ENCODE results near the gene DACT2.
"Not testable (repeated sequence)": the region's sequence is repeated elsewhere in the genome, so short reads cannot be mapped to it uniquely, and the experiment has no call there.

Gene DACT2

GRCh38 chr6:168320634-168321033 is 1.1 kb upstream of the DACT2 start:
- TF ChIP-seq CTCF (IDR thresholded peaks at IDR 0.05; ENCODE audit: low read depth, low read length) = no peak
- DNase-seq (ENCODE audit: extremely low read depth, low read depth) = no peak

DNA sequence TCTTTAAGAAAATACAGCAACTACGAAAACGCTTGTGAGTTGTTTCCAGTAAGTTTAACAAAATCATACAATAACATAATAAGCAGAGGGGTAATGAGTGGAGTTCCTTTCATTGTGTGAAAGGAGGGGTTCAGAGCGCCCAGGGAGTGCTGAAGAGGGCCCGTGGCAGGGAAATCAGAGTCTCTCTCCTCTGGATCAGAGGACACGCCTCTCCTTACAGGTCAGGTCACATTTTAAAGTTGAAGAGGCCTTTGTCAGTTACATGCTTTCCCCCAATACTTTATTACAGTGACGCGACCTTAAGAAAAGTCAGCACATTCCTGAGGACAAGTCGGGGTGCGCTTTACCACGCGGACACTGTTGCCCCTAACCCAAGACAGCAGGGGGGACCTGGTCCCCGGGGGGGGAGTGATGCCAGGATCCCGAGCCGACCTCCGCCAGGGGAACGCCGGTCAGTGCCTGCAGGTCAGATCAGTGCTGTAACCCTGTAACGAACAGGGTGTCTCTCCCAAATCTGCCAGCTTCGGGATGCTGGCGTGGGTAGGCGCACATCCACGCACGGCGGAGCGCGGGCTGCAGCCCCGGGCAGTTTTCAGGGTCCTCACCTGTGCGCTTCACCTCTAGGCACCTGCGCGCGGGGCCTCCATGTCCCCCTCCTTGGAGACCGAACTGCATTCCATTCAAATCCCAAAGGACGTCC is 848 bp downstream of the DACT2 start:
- DNase-seq (ENCODE audit: extremely low read depth, low read depth) = no peak
- no peak for TF ChIP-seq CTCF (IDR thresholded peaks at IDR 0.05; ENCODE audit: low read depth, low read length)

GRCh38 chr6:168318090-168318489 is 1.5 kb downstream of the DACT2 start:
- no peak for DNase-seq (ENCODE audit: extremely low read depth, low read depth)
- no peak for TF ChIP-seq CTCF (IDR thresholded peaks at IDR 0.05; ENCODE audit: low read depth, low read length)

DNA sequence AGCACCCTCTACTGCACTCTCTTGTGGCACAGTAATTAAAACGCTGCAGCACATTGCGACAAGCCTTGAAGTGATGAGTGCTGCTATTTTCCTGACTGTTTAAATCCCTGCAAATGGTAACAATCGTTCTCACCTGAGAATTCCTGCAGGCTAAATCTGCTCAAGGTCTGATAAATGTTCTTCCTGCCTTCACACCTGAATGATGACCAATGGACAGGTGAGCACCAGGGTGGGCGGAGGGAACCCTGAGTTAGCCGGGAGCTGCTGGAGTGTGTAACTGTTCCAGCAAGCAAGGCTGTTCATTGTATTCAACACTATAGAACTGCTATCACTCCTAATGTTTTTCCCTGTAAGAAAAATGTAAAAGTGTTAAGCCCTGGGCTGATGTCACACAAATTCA is 4.0 kb downstream of the DACT2 start:
- no peak for TF ChIP-seq CTCF (IDR thresholded peaks at IDR 0.05; ENCODE audit: low read depth, low read length)
- no peak for DNase-seq (ENCODE audit: extremely low read depth, low read depth)

GRCh38 chr6:168314948-168315347 is 4.6 kb downstream of the DACT2 start:
- no peak for DNase-seq (ENCODE audit: extremely low read depth, low read depth)
- TF ChIP-seq CTCF (IDR thresholded peaks at IDR 0.05; ENCODE audit: low read depth, low read length) = no peak

- DNase-seq (ENCODE audit: extremely low read depth, low read depth) = no peak
- no peak for TF ChIP-seq CTCF (IDR thresholded peaks at IDR 0.05; ENCODE audit: low read depth, low read length)
These were observed 5.6 kb downstream of the DACT2 start for GRCh38 chr6:168314021-168314420.

DNA sequence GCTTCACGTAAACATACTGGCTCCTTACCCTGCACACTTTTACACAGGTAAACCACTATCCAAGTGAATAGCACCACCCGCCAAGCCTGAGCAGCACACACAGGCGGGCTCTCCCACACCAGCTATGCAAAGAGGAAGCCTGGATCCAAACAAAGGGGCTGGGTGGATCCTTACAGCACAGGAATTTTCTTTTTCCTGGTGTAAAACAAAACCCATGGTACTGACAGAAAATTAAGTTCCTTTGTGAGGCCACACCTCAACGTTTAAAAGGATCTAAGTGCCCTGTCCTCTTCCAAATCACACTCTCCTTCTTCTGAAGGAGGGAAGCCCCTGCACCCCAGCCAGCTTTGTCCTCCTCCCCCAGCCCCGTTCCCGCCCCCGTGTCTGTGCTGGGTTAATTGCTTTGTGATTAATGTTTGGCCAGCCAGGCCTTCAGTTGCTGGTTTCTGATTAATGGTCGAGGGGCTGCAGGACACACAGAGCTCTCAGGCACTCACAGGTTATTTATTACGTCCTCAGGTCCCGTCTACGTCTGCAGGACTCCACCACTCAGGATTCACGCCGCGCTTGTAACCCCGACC is 6.1 kb downstream of the DACT2 start:
- no peak for TF ChIP-seq CTCF (IDR thresholded peaks at IDR 0.05; ENCODE audit: low read depth, low read length)
- DNase-seq (ENCODE audit: extremely low read depth, low read depth) = no peak

DNA sequence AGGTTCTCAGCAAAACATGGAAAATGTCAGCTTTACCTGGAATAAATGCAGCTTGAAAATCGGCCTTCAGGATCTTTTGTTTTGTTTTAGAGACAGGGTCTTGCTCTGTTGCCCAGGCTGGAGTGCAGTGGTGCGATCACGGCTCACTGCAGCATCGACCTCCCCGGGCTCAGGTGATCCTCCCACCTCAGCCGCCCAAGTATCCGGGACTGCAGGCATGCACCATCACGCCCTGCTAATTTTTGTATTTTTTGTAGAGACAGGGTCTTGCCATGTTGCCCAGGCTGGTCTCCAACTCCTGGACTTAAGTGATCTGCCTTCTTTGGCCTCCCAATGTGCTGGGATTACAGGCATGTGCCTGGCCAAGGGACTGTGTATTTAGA is 7.5 kb downstream of the DACT2 start:
- not testable (repeated sequence) for DNase-seq (ENCODE audit: extremely low read depth, low read depth)

Measured in AG09319 (cell line).